ENCODE measurements around the gene CMPK1. TPM values are rescaled to one million over a fixed set of nuclear protein-coding genes. Genes with fewer than 3 reads are reported as not detected.
A peak's percentile ranks its signal among the peaks of the same experiment; 100 is the strongest.

The CMPK1 gene
- total RNA-seq, 1 experiment from 2014 or later: 79.3 TPM

DNA sequence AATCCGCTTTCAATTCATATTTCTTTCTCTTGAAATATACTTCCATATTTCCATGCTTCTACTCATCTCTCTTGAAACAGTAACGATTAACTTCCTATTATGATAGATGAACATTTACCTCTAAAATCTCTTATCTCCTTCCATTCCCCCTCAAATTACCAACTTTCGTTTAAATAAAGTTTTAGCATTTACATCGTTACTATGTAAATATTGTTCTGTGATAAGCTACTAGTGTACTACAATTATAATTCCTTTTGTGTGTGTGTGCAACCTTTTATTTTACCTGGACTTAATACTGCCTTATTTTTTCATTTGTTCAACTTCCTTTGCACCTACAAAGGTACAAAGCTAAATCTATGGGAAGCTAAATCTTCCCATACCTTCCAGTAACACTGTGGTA lies 87.0 kb downstream of the CMPK1 start:
- DNase-seq (ENCODE audit: low read depth): no peak

DNA sequence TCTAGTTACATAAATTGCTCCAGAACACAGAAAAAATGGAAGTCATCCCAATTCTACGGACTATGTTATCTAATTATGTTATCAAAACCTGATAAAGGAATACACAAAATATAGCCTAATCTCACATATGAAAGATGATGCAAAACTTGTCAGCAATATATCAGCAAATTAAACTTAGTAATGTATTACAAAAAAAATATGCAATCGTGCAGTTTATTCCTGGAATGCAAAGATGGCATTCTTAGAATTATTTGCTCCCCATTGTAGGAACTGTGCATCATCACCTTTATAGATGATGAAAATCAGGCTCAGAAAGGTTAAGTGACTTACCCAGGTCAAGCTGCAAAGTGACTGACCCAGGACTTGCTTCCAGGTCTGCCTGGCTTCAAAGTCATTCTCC lies 90.3 kb downstream of the CMPK1 start:
- no peak for DNase-seq (ENCODE audit: low read depth)

DNA sequence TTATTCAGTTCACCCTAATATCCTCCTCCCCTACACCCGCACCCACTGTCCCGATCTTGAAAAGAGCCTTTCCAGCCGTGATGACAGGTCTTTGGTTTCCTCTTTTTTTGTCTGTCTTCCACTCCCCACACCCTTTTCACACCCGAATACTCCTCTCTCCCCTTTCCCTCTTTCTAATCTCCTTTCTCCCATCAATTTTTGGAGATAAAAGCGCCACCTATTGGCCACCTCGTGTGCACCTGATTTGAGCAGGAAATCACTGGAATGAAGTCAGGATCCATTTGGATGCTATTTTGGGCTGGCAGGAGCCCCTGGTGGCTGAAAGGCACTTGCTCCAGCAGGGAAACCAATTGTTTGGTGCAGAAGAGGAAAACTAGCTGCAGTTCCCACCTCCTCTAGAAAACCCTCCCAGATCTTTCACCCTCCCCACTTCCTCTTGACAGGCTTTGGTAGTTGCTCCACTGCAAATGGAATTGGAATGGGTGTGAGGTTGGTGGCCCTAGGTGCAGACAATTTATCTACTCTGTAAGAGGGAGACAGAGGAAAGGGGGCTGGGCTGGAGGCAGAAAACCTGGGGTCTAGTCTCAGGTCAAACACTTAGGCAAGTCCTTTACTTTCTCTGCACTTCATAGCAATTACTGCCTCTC lies 90.9 kb downstream of the CMPK1 start:
- peak; percentile 61 for DNase-seq (ENCODE audit: low read depth)

Other genes with a start within 250 kb of the CMPK1 start
- gene CYP4A22, start 196.3 kb upstream of the CMPK1 start, total RNA-seq (2014; rRNA removed; shearing (Covaris generic)): not detected in 2 replicates
- not detected in 2 replicates for gene PDZK1IP1, start 143.8 kb upstream of the CMPK1 start, total RNA-seq (2014; rRNA removed; shearing (Covaris generic))
- 0.03 and 0.10 TPM in 2 replicates for gene TAL1, start 101.6 kb upstream of the CMPK1 start, total RNA-seq (2014; rRNA removed; shearing (Covaris generic))
- gene STIL, start 19.6 kb upstream of the CMPK1 start, total RNA-seq (2014; rRNA removed; shearing (Covaris generic)): 23.8 and 30.6 TPM in 2 replicates
- not detected in 2 replicates for gene FOXE3, start 82.5 kb downstream of the CMPK1 start, total RNA-seq (2014; rRNA removed; shearing (Covaris generic))
- gene FOXD2, start 104.3 kb downstream of the CMPK1 start, total RNA-seq (2014; rRNA removed; shearing (Covaris generic)): 1.0 and 1.1 TPM in 2 replicates